Measurements from ENCODE around the gene ST3GAL5.
"Not testable (repeated sequence)": the region's sequence is repeated elsewhere in the genome, so short reads cannot be mapped to it uniquely, and the experiment has no call there.

The ST3GAL5 gene

DNA sequence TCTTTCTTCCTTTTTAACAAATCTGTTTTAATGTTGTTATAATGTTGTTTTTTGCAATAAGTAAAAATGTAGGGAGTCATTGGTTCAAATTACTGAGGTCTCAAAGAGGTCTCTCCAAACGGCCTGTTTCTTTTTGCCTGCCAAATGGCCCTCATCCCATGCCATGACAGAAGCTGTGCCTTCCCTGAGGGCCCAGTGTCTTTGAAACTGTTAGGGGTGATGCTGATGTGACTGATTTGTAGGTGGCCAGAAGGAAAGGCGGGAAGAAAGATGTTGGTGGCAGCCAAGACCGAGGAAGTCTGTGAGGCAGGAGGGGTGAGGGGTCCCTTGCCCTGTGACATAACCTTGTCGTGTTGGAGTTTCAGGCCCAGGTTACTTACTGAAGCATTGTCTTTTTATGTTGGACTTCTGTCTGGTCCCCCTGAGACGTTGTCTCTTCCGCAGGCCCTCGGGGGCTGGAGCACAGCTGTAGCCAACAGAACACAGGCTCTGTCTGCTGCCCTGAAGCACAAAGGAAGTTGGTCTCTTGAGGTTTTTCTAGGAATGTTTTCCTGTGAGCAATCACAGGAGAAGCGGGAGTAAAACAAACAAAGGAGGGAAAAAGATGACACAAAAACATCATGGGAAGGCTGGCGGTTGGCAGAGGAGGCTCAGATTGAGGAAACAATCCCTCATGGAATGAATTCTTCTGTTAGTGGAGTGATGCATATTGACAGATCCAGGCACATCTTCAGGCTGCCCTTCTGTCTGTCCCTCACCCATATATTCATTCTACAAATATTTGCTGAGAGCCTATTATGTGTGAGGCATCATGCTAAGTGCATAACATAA is 4.9 kb upstream of the ST3GAL5 start:
- peak; percentile 65 for DNase-seq (ENCODE audit: low spot score)

DNA sequence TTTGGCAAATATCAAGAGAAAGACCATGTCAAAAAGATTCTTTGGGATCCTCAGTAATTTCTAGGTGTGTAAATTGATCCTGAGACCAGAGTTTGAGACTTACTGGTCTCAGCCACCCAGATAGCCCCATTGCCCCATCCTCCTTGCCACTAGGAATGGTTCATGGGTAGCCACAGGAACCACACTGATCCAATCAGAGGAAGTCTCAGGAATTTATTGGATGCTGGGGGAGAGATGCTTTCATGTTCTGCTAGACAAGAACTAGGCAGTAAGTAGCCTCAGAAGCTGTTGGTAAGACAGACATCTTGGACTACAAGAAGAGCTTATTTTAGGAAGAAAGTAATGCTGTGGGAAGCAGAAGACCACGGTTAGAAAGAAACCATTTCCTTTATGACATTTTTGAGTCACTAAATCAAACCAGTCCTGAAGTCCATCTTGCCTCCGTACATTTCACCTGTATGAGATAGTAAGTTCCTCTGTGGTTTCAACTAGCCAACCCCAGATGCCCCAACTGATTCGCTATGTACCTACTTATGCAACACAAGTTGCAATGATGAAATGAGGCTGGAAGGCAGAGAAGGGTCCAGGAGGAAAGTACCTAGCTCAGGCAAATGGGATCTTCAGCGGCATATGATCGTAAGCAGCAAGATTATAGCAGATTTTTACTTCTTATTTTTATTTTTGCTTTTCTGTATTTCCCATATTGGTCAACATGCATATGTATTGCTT is 3.6 kb upstream of the ST3GAL5 start:
- DNase-seq (ENCODE audit: low spot score), result no peak

DNA sequence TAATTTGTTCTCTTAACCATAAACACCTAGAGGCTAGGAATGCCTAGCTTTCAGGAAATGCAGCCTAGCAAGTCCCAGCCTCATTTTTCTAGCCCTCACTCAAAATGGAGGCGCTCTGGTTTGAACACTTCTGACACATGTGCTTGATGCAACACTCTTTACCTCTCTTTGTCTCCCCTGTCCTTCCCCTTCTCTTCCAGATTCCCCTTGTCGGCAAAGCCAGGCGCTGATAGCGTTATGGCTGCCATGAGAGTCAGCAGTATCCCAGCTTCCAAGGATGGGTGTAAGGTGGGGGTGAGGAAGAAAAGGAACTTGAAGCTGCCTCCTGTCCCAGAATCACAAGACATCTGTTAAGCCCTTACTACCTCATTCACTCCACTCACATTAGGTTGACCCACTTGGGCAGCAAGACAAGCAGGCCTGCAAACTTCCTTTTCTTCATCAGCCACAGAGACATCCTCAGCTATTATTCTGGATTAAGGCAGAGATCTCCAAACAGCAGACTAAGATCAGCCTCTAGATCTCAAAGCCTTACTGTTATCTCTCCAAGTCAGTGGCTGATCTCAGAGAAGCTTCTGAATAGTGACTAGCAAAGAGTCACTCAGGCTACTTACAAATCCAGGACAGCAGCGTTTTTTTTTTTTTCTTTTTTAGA is 1.9 kb upstream of the ST3GAL5 start:
- DNase-seq (ENCODE audit: low spot score), result no peak

DNA sequence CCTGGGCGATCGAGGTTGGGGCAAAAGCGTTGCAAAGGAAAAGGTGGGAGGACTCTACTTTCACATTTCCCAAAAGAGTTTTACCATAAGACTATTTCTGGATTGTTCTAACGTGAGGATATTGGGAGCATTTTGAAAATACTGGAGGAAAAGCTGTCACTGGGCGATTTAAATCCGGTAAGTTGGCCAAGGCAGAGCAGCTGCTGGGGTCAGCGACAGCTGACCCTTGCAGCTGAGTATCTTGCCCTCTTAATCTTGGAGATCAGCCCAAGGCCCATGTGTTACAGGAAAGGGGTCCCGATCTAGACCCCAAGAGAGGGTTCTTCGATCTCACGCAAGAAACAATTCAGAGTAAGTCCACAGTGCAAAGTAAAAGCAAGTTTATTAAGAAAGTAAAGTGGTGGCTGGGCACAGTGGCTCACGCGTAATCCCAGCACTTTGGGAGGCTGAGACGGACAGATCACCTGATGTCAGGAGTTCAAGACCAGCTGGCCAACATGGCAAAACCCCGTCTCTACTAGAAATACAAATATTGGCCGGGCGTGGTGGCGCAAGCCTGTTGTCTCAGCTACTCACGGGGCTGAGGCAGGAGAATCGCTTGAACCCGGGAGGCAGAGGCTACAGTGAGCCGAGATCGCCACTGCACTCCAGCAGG is 964 bp upstream of the ST3GAL5 start:
- DNase-seq (ENCODE audit: low spot score), result no peak

DNA sequence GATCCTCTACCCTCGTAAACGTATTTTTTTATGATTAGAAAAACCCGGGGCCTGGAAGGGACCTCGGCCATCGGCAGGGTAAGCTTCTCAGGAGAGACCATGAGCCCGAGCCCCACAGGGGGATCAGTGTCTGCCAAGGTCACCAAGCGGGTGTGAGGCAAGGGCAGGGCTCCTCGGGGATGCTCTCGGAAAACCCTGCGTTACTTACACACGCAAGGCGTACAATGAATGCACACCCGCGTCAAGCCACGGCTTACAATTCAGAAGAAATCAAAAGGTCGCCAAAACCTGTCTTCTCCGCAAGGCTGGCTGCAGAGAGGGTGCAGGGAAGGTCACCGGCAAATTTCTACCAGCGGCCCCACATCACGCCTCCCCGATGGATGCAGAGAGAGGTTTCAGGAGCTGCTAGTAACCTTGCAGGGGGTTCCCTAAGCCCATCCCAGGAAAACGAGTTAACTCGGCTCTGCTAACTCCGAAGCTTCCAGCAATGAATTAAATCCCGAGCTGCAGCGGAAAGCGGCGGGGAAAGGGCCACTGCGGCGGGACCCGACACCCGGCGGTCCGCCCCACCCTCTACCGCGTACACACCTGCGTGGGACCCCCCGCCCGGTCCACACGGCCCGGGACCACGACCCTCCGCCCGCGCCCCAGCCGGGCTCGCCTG is 638 bp downstream of the ST3GAL5 start:
- no peak for DNase-seq (ENCODE audit: low spot score)

DNA sequence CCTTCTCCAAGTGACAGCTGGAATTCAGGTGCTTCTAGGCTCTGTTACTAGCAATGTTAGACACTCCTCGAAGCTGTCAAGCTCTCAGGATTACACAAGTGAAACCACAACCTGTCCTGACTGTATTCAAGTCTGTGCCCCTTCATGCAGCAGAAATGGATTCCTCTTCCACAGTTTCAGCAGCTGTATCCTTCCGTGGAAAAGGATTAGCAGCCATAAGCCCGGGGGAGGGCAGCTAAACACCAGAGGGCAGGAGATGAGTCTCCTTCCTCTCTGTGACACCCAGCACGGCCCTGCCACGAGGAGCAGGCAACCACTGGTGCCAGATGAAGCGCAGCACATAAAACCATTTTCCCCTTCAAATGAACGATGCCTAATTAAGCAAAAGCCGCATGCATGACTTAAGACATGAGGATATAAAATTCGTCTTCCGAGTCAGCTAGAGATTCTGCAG is 1.2 kb downstream of the ST3GAL5 start:
- no peak for DNase-seq (ENCODE audit: low spot score)

DNA sequence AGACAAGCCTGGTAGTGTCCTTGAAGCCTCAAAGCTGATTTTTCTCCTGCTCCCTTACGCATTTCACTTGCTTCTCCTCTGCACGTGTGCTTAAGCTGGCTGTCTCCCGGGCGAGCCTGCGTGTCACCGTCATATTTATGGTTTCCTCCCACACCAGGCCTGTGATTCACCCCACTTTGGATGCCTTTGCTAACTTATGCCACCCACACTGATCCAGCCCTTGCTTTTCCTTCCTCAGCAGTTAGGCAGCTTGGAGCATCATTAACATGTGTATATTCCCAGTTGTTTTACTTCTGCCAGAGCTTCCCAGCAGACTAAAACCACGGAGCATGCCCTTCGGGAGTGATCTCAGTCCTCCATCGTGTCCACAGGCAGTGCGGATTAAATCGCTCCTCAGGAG is 2.2 kb downstream of the ST3GAL5 start:
- DNase-seq (ENCODE audit: low spot score), result peak; percentile 56

DNA sequence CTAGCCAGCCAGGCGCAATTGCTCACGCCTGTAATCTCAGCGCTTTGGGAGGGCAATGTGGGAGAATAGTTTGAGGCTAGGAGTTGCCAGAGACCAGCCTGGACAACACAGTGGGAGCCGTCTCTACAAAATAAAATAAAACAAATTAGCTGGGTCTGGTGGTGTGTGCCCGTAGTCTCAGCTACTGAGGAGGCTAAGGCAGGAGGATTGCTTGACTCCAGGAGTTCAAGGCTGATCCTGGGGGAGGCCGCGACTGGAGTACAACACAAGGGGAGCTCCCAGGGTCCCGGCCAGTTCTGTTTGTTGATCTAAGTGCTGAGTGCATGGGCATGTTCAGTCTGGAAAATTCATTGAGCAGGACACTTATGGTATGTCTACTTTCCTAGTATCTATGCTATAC is 2.6 kb downstream of the ST3GAL5 start:
- DNase-seq (ENCODE audit: low spot score), result no peak

DNA sequence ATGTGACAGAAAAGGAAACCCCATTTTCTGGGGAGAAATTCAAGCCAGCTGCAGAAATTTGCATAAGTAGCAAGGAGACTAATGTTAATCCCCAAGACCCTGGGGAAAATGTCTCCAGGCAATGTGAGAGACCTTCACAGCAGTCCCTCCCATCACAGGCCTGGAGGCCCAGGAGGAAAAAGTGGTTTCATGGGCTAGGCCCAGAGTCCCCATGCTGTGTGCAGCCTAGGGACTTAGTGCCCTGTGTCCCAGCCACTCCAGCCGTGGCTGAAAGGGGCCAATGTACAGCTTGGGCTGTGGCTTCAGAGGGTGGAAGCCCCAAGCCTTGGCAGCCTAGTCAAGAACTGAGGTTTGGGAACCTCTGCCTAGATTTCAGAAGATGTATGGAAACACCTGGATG is 7.0 kb downstream of the ST3GAL5 start:
- DNase-seq (ENCODE audit: low spot score), result not testable (repeated sequence)

DNA sequence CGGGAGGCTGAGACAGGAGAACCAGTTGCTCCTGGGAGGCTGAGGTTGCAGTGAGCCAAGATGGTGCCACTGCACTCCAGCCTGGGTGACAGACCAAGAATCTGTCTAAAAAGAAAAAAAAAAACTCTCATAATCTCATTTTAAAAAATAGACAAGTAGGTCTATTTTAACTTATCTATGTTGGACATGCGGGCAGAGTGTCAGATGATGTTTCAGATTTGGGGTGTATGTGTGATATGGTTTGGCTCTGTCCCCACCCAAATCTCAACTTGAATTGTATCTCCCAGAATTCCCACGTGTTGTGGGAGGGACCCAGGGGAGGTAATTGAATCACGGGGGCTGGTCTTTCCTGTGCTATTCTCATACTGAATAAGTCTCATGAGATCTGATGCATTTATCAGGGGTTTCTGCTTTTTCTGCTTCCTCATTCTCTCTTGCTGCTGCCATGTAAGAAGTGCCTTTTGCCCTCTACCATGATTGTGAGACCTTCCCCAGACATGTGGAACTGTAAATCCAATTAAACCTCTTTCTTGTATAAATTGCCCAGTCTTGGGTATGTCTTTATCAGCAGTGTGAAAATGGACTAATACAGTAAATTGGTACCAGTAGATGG is 8.0 kb downstream of the ST3GAL5 start:
- DNase-seq (ENCODE audit: low spot score), result not testable (repeated sequence)

DNA sequence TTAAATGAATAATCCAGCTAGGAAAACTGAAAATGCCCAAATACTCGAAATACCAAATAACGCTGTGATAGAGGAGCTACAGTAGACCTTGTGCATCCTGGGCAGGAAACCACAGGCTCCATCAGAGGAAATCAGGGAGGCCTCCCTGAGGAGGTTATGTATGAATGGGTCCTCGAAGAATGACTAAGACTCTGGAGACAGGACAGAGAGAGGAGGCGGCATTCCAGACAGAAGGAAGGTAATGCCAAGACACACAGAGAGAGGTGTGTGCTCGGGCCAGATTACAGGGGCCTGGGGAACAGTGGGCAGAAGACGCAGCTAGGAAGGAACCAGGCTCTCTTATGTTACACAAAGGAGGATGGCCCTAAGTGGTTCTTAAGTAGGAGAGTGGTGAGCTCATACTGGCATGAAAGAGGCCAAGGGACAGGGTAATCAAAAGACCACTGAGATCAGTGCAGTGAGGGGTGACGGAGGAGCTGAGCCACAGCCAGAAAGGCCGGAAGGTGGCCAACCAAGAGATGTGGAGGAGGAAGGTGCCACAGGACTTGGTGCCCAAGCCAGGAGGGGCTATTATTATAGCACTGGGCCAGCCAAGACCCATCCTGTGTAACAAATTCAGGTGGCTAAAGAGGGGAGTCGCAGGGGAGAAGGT is 9.9 kb downstream of the ST3GAL5 start:
- no peak for DNase-seq (ENCODE audit: low spot score)

DNA sequence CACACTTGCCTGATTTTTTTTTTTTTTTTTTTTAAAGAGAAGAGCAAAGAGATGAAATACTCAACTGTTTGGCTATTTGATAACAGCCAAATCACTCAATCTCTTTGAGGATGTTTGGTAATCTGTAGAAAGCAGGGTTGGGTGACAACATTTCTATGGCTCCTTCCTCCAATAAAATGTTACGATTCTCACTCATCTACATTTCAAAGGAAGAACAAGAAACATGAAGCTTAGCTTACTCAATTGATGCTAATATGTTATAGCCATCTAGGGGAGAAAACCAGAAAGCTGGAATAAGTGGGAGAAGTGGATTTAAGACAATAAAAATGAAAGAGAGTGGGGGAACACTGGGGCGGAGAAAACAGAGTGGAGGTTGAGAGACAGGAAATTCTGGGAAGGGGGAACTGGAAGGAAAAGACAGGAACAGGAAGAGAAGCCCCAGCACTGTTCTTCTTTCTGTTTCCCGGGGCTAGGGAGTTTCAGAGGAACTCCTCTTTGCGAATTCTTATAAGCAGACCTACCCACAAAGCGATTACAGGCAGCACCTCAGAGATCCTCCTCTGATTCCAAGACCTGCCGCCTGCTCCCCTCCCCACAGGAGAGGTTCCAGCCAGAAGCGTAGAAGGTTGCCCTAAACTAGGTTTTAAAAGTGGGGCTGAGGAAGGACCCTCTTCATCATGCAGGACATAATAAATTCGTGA is 13.3 kb downstream of the ST3GAL5 start:
- DNase-seq (ENCODE audit: low spot score), result no peak

DNA sequence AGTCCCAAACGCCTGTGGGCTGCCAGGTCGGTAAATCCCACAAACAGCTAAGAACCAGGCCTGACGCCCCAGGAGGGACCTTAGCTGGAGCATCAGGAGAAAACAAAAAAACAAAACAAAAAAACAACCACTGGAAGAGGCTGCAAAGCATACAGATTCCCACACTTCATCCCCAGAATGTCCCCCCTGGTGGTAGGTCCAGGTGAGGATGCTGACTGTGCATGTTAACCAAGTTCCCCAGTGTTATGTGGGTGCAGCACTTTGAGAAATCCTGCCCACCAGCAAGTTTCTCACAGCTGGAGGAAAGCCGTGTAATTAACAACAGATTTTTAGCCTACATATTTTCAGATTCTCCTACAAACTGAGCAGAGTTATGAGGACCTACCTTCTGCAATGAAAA is 15.1 kb downstream of the ST3GAL5 start:
- DNase-seq (ENCODE audit: low spot score), result no peak

DNA sequence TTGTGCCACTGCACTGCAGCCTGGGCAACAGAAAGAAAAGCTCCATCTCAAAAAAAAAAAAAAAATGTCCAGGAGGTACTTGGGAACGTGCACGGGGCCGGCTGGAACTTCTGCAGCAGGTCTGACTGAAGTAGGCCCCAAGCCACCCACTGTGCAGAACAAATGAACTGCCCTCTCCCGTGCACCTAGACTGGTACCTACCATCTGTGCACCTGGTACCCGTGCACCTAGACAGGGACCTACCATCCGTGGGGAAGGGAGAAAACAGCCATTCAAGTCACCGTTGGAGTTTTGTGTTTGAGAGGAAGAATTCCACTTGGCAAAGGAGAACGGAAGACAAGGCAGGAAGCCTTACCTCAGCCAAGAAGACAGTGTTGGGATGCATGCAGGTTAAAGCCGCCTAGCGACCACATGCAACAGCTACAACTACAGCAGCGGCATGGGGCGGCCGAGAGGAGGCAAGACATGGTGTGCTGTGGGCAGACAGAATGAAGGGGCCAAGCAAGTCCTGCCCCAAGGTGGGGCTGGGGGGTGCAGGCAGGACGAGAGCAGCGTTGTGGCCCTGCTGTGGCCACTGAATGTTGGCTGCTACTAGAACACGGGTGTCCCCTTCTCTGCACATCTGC is 16.1 kb downstream of the ST3GAL5 start:
- DNase-seq (ENCODE audit: low spot score), result no peak

DNA sequence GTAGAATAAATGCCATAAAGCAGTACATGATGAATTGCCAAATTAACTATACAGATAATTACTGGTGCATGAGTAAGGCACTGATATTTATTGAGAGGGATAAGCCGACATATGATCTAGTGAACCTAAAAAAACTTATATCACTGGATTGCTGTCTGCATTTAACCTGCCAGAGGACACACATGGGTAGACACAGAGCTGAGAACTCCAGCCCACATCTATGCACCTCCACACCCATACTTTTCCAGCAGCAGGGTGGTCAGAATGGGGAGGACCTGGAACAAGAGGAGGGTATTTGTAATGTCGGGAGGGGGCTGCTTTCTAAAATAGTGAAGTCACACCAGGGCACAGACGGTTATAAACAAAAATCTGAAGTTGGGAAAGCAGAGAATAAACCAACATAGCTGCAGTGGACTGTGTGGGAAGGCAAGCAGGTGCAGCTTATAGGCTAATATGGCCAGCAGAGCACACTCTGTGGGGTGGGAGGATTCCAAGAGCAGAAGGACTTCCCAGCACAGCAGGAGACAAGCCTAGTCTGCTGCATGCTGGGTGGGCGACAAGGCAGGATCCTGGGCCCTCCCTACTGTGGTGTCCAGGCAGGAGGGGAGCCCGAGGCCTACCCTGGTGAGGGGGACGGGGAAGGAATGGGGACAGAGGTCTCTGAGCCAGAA is 17.2 kb downstream of the ST3GAL5 start:
- no peak for DNase-seq (ENCODE audit: low spot score)

DNA sequence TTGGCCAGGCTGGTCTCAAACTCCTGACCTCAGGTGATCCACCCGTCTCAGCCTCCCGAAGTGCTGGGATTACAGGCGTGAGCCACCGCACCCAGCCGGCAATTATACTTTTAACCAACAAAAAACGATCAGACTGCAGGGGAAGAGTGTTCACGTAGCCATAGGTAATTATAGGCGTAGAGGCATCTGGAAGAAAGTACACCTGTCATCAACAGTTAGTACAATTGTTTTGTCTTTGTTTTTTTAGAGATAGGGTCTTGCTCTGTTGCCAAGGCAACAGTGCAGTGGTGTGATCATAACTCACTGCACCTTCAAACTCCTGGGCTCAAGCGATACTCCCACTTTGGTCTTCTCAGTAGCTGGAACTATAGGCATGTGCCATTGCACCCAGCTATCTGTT is 20.0 kb downstream of the ST3GAL5 start:
- DNase-seq (ENCODE audit: low spot score), result no peak

DNA sequence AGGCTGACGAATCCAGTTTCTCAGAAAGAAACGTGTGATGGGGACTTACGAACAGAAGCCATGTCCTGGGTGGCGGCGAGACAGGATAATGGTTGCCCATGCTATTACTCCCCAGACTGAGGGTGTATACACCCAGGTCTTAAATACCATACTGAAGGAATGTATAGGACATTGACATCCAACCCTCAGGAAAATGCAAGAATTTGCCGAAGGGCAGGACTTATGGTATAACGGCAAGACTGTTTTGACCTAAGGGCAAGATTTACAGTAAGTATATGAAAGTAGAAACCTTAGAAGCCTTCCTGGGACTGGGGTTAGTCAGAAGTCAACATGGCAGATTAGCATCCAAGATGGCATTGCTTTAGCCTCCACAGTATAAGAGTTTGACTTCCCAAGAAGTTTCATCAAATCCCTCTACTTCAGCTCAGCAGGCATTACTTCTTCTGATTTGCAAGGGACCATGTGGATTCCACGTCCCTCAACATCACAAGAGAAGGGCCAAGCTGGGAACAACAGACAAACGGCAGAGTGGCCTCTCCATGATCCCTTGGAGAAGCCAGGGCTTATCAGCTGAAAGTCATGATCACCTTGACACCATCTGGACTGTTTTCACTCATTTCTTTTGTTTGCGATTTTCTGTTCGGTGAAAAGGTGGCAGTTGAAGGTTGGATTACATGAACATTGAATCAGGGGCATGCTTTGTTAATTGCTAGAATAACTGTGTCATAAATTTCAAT is 21.1 kb downstream of the ST3GAL5 start:
- no peak for DNase-seq (ENCODE audit: low spot score)

DNA sequence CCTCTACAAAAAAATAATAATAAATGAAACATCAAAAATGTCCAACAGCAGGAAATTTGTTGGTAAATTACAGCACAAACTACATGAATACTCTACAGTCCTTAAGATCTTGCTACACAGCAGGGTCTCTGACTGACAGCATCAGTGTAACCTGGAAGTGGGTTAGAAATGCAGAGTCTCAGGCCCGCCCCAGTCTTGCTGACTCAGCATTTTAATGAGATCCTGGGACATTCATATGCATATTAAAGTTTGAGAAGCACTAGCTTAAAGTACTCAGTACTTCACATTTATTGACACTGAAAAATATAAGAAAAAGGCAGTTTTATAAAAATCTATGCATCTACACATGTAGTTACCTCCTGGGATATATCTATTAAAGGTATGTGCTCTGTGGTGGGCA is 21.7 kb downstream of the ST3GAL5 start:
- DNase-seq (ENCODE audit: low spot score), result no peak

All from COLO829 (cell line).